PFSK-1 (cell line): ENCODE measurements around the gene PDK2.

ENCODE experiments used
- FOXP2 ChIP-seq: optimal IDR thresholded peaks from 2 replicates; pipeline ENCODE3; 2011; ENCODE audit warnings: borderline replicate concordance, control low read depth, inconsistent platforms; ENCODE audit not compliant: insufficient read depth; ENCODE audit errors: extremely low read length, extremely low read depth
- POLR2AphosphoS5 ChIP-seq: IDR thresholded peaks from 2 replicates; pipeline ENCODE4 v1.6.1; 2012; ENCODE audit warnings: low read depth, mild to moderate bottlenecking, control low read depth, low read length, moderate library complexity
- SIN3A ChIP-seq: IDR thresholded peaks from 2 replicates; pipeline ENCODE4 v1.6.1; 2012; ENCODE audit warnings: mild to moderate bottlenecking, low read length, moderate library complexity, borderline replicate concordance; ENCODE audit not compliant: insufficient read depth
- TAF1 ChIP-seq: IDR thresholded peaks from 2 replicates; pipeline ENCODE4 v1.6.1; 2012; ENCODE audit warnings: low read length, control low read depth, borderline replicate concordance; ENCODE audit not compliant: insufficient read depth
- TF ChIP-seq, protein P1 (sequence below), 2 experiments: IDR thresholded peaks; 2 replicates each; pipeline versions ENCODE4 v1.6.1 to v1.8.0; 2011 to 2012; ENCODE audit warnings: low read depth in 2 of 2, low read length in 2 of 2, control low read depth in 1 of 2, inconsistent platforms in 1 of 2, mild to moderate bottlenecking in 1 of 2, moderate library complexity in 1 of 2; ENCODE audit not compliant: insufficient read depth in 1 of 2

Gene PDK2

DNA sequence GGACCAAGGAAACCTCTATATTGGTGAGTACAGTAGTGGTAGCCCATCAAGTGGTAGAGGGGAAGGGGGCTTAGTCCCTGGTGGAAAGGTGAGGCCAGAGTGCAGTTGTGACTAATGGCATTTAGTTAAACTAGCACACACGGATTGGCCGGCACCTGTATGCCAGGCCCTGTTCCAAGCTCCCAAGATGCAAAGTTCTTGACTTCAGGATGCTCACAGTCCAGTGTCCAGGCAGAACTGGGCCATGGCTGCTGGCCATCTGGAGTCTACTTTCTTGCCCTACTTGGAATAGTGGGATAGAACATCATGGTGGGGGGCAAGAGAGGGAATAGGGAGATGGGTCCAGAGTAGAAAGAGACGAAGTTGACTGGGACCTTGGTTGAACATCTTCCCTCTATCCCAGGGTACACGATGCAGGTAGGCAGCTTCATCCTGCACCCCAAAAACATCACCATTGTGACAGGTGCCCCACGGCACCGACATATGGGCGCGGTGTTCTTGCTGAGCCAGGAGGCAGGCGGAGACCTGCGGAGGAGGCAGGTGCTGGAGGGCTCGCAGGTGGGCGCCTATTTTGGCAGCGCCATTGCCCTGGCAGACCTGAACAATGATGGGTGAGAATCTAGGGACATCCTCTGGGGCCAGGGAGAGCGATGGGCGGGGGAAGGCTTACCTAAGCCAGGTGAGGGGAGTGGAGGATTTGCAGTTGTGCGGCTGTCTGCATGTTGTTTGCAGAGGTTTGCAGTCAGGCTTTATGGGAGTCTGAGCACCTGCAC lies 24.1 kb upstream of the PDK2 start:
- TF ChIP-seq FOXP2 (no peak), TAF1 (no peak), POLR2AphosphoS5 (no peak), SIN3A (no peak)
- TF ChIP-seq, protein P1, sequence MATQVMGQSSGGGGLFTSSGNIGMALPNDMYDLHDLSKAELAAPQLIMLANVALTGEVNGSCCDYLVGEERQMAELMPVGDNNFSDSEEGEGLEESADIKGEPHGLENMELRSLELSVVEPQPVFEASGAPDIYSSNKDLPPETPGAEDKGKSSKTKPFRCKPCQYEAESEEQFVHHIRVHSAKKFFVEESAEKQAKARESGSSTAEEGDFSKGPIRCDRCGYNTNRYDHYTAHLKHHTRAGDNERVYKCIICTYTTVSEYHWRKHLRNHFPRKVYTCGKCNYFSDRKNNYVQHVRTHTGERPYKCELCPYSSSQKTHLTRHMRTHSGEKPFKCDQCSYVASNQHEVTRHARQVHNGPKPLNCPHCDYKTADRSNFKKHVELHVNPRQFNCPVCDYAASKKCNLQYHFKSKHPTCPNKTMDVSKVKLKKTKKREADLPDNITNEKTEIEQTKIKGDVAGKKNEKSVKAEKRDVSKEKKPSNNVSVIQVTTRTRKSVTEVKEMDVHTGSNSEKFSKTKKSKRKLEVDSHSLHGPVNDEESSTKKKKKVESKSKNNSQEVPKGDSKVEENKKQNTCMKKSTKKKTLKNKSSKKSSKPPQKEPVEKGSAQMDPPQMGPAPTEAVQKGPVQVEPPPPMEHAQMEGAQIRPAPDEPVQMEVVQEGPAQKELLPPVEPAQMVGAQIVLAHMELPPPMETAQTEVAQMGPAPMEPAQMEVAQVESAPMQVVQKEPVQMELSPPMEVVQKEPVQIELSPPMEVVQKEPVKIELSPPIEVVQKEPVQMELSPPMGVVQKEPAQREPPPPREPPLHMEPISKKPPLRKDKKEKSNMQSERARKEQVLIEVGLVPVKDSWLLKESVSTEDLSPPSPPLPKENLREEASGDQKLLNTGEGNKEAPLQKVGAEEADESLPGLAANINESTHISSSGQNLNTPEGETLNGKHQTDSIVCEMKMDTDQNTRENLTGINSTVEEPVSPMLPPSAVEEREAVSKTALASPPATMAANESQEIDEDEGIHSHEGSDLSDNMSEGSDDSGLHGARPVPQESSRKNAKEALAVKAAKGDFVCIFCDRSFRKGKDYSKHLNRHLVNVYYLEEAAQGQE (IDR thresholded peaks at IDR 0.05; ENCODE audit: insufficient read depth in 1 of 2, low read depth in 2 of 2, low read length in 2 of 2), result no peak

- TF ChIP-seq, protein P1 (IDR thresholded peaks at IDR 0.05; ENCODE audit: insufficient read depth in 1 of 2, low read depth in 2 of 2, low read length in 2 of 2), result no peak
- TF ChIP-seq POLR2AphosphoS5 (no peak), SIN3A (no peak), TAF1 (no peak), FOXP2 (no peak)
These were observed 23.5 kb upstream of the PDK2 start for GRCh38 chr17:50071692-50072091.

DNA sequence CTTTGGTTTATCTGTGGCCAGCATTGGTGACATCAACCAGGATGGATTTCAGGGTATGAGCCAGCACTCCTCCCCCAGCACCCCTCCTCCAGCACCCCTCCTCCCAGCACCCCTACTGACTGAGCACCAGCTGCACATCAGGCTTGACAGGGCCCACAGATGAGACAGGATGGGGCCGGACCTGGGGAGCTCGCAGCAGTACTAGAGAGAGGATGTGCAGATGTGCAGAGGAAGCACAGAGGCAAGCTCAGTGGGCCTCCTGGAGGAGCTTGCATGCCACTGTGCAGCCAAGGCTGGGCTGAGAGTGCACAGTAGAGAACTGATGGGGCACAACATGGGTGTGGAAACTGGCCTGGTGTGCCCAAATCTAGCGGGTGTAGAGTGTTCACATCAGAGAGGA lies 23.0 kb upstream of the PDK2 start:
- TF ChIP-seq SIN3A (no peak), TAF1 (no peak), POLR2AphosphoS5 (no peak), FOXP2 (no peak)
- TF ChIP-seq, protein P1 (IDR thresholded peaks at IDR 0.05; ENCODE audit: insufficient read depth in 1 of 2, low read depth in 2 of 2, low read length in 2 of 2), result no peak

DNA sequence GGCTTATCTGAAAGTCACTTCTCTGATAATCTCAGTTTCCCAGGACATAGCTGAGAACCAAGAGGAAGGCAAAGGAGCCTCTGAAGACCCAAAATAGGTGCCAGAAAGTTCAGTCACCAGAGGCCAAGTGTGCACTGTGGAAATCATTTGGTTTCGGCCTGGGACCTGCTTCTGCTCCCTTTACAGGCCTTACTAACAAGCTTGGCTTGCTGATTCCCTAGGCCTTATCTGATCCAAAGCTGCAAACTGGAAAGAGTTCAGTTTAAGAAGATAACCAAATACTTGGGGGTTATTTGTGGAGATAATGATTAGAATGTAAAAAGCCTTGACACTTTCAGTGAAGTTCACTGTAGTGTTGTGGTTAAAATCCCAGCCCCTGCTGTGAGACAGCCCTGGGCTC lies 22.2 kb upstream of the PDK2 start:
- TF ChIP-seq FOXP2 (no peak), TAF1 (no peak)

DNA sequence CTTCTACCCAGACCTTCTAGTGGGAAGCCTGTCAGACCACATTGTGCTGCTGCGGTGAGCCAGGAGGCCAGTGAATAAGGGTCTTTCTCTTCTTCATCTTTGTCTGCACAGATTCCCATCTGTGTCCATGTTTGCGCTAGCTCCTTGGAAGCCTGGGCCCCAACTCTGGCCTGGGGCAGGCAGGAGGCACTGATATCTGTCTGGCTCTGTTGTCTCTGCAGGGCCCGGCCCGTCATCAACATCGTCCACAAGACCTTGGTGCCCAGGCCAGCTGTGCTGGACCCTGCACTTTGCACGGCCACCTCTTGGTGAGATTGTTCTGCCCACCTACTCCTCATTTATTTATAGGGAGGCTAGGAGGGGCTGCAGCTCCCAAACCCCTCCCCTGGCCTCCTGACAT lies 20.9 kb upstream of the PDK2 start:
- TF ChIP-seq TAF1 (no peak), FOXP2 (no peak)

DNA sequence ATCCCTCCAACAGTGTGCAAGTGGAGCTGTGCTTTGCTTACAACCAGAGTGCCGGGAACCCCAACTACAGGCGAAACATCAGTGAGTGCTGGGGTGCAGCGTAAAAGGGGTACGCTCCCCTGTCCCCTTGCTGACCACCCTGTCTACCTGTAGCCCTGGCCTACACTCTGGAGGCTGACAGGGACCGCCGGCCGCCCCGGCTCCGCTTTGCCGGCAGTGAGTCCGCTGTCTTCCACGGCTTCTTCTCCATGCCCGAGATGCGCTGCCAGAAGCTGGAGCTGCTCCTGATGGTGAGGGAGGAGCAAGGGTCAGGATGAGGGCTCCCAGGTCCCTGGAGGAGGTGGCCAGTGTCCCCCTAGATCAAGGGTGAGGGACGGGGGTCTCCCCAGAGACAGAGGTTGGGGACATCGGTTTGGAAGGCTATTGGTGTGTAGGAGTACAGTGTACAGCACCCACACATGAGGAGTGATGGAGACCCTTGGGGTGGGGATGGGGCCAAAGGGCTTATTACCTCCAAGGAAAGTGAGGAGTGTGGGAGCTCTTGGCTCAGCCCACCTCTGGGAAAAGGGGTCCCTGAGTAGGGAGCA lies 19.6 kb upstream of the PDK2 start:
- TF ChIP-seq TAF1 (no peak), FOXP2 (no peak), SIN3A (no peak), POLR2AphosphoS5 (no peak)
- TF ChIP-seq, protein P1 (IDR thresholded peaks at IDR 0.05; ENCODE audit: insufficient read depth in 1 of 2, low read depth in 2 of 2, low read length in 2 of 2), result no peak
